GM12801 (cell line): ENCODE results near the gene DCP1A.

ENCODE experiments used
- CTCF ChIP-seq: IDR thresholded peaks from one replicate; pipeline ENCODE4 v1.5.1; 2011; ENCODE audit warnings: control low read depth; ENCODE audit not compliant: insufficient read length; ENCODE audit errors: extremely low read depth

Gene DCP1A

GRCh38 chr3:53273146-53273670, 74.1 kb downstream of the DCP1A start:
- TF ChIP-seq CTCF: no peak

- TF ChIP-seq CTCF: no peak
These were observed 77.2 kb downstream of the DCP1A start for GRCh38 chr3:53269888-53270880.

- TF ChIP-seq CTCF: no peak
These were observed 79.6 kb downstream of the DCP1A start for GRCh38 chr3:53267766-53268165.

- no peak for TF ChIP-seq CTCF
These were observed 82.6 kb downstream of the DCP1A start for GRCh38 chr3:53264718-53265117.

GRCh38 chr3:53263907-53264306, 83.4 kb downstream of the DCP1A start:
- no peak for TF ChIP-seq CTCF

- no peak for TF ChIP-seq CTCF
These were observed 85.6 kb downstream of the DCP1A start for GRCh38 chr3:53261712-53262111.

GRCh38 chr3:53260286-53260785, 87.0 kb downstream of the DCP1A start:
- no peak for TF ChIP-seq CTCF
